Measurements from ENCODE around the gene CLCN7.

The CLCN7 gene

GRCh38 chr16:1500465-1501150, 25.8 kb upstream of the CLCN7 start:
- H3K4me3 ChIP-seq (ENCODE audit: low read depth, low read length): no peak overlapping the region
- TF ChIP-seq CTCF (IDR thresholded peaks at IDR 0.05; ENCODE audit: low read depth, low read length): no peak

- H3K4me3 ChIP-seq (ENCODE audit: low read depth, low read length): no peak overlapping the region
Measured at GRCh38 chr16:1499756-1500464, 25.1 kb upstream of the CLCN7 start.

GRCh38 chr16:1498899-1499676, 24.3 kb upstream of the CLCN7 start:
- no peak overlapping the region for H3K4me3 ChIP-seq (ENCODE audit: low read depth, low read length)
- no peak for TF ChIP-seq CTCF (IDR thresholded peaks at IDR 0.05; ENCODE audit: low read depth, low read length)

More at GRCh38 chr16:1499756-1500464, 25.1 kb upstream of the CLCN7 start:
- TF ChIP-seq CTCF (IDR thresholded peaks at IDR 0.05; ENCODE audit: low read depth, low read length): no peak

- no peak overlapping the region for H3K4me3 ChIP-seq (ENCODE audit: low read depth, low read length)
- TF ChIP-seq CTCF (IDR thresholded peaks at IDR 0.05; ENCODE audit: low read depth, low read length): no peak
Measured at GRCh38 chr16:1497014-1497598, 22.3 kb upstream of the CLCN7 start.

- no peak overlapping the region for H3K4me3 ChIP-seq (ENCODE audit: low read depth, low read length)
- TF ChIP-seq CTCF (IDR thresholded peaks at IDR 0.05; ENCODE audit: low read depth, low read length): no peak
Measured at GRCh38 chr16:1496464-1496863, 21.6 kb upstream of the CLCN7 start.

- no peak for TF ChIP-seq CTCF (IDR thresholded peaks at IDR 0.05; ENCODE audit: low read depth, low read length)
- no peak overlapping the region for H3K4me3 ChIP-seq (ENCODE audit: low read depth, low read length)
Measured at GRCh38 chr16:1495889-1496262, 21.0 kb upstream of the CLCN7 start.

Measured in WI38 (cell line).